Measurements from ENCODE around the gene JOSD2. TPM values are rescaled to one million over a fixed set of nuclear protein-coding genes. Genes with fewer than 3 reads are reported as not detected.

JOSD2 gene
- total RNA-seq, 2 donors from 2014 or later = 26.6 to 38.2 TPM

DNA sequence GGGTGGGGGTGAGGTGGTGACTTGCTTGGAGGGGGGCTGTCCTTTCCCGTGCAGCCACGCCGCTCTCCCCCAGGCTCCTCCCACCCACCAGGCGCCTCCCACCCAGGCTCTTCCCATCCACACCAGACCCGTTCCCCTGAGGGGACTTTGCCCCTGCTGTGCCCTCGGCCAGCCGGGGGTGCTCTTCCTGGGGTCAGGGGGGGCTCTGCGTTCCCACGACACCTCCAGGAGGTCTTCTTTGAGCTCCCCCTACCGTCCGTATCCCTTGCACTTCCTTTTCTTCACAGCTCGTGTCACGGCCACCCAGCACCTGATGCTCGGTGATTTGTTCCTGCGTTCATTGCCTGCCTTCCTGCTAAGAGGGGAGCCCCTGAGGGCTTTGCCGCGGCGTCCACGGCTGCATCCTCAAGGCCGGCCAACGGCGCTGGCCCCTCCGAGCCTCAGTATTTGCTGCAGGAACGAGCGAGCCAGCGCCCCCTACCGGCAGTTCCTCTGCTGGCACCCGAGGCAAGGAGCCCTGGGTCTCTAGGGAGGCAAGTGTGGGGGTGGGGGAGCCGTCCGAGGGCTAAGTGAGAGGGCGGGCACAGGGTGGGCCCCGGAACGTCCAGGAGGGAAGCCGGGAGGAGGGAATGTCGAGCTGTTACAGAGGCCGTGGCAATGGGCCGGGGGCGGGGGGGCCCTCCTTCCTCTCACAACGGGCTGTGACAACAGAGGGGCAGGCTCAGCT is 45.5 kb upstream of the JOSD2 start:
- Histone ChIP-seq H3K9me3 (no peaks in the 10 kb centered on the region), H3K27me3 (peaks cover 0 to 4% of the 10 kb centered on the region in 2 donors), H3K4me3 (peak overlapping the region; percentile 16 to 53), H3K36me3 (no peaks in the 10 kb centered on the region), H3K27ac (peak overlapping the region in 1 of 2 donors; percentile 9), H3K4me1 (peaks cover 0 to 15% of the 10 kb centered on the region in 2 donors)
- TF ChIP-seq, protein P1, sequence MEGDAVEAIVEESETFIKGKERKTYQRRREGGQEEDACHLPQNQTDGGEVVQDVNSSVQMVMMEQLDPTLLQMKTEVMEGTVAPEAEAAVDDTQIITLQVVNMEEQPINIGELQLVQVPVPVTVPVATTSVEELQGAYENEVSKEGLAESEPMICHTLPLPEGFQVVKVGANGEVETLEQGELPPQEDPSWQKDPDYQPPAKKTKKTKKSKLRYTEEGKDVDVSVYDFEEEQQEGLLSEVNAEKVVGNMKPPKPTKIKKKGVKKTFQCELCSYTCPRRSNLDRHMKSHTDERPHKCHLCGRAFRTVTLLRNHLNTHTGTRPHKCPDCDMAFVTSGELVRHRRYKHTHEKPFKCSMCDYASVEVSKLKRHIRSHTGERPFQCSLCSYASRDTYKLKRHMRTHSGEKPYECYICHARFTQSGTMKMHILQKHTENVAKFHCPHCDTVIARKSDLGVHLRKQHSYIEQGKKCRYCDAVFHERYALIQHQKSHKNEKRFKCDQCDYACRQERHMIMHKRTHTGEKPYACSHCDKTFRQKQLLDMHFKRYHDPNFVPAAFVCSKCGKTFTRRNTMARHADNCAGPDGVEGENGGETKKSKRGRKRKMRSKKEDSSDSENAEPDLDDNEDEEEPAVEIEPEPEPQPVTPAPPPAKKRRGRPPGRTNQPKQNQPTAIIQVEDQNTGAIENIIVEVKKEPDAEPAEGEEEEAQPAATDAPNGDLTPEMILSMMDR (IDR thresholded peaks at IDR 0.05) = peak; percentile 91
- DNase-seq (ENCODE audit: low spot score) = peak; percentile 68

DNA sequence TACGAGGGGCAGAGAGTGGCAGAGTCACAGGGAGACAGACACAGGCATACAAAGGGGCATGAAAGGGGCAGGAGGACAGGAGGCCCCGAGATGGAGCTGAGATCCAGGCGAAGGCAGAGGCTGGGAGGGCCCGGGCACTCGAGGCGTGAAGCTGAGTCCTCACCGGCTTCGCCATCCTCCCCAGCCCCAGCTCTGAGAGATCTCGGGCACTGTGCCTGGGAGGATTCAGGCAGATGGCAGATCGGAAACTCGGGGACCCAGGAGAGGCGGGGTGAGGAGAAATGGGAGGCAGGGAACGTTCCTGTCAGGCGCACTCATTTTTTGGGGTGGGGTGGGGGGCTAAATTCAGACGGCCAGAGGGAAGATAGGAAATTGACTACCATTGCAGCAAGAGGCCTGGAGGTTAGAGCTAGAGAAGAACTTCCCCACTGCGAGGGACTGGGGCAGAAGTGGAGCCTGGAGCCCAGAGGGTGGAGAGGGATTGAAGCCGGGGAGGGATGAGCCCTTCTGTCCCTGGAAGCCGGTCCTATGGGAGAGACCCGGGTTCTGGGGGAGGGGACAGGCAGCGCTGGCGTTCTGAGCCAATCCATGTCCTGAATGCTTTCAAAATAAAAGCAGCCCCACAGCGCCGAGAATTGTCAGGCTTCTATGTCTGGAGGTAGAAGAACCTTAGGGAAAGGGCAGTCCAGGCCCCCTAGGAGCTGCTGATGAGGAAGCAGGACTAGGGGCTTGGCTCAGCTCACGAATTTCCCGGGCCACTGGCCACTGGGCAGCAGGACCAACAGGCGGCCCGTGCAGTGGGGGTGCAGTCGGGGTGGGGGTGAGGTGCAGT is 44.7 kb upstream of the JOSD2 start:
- Histone ChIP-seq H3K27me3 (peaks cover 0 to 4% of the 10 kb centered on the region in 2 donors), H3K27ac (peak overlapping the region in 1 of 2 donors; percentile 9), H3K9me3 (no peaks in the 10 kb centered on the region), H3K4me3 (peak overlapping the region; percentile 16 to 53), H3K36me3 (no peaks in the 10 kb centered on the region), H3K4me1 (peaks cover 0 to 15% of the 10 kb centered on the region in 2 donors)
- TF ChIP-seq, protein P1 (IDR thresholded peaks at IDR 0.05) = no peak
- no peak for DNase-seq (ENCODE audit: low spot score)

DNA sequence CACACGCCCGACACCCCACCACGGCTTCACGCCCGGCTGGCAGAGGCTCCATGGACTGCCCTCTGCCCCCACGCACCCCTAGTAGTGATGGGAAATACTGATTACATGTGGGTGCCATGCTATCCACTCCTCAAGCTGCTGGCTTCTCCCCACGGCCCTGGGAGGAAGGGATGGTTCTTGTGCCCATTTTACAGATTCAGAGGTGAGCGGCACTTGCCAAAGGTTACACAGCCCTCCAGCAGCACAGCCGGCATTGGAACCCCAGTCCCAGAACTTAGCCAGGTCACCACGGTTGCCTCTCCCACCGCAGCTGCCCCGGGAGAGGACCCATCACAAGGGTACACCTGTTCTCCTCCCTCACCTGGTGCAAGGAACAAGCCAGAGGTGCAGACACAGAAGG is 44.0 kb upstream of the JOSD2 start:
- no peaks in the 10 kb centered on the region for H3K9me3 ChIP-seq
- H3K4me3 ChIP-seq = no peak overlapping the region
- H3K27ac ChIP-seq = no peak overlapping the region
- H3K36me3 ChIP-seq = no peaks in the 10 kb centered on the region
- peaks cover 0 to 4% of the 10 kb centered on the region in 2 donors for H3K27me3 ChIP-seq
- TF ChIP-seq, protein P1 (IDR thresholded peaks at IDR 0.05) = no peak
- H3K4me1 ChIP-seq = peaks cover 0 to 15% of the 10 kb centered on the region in 2 donors
- no peak for DNase-seq (ENCODE audit: low spot score)

DNA sequence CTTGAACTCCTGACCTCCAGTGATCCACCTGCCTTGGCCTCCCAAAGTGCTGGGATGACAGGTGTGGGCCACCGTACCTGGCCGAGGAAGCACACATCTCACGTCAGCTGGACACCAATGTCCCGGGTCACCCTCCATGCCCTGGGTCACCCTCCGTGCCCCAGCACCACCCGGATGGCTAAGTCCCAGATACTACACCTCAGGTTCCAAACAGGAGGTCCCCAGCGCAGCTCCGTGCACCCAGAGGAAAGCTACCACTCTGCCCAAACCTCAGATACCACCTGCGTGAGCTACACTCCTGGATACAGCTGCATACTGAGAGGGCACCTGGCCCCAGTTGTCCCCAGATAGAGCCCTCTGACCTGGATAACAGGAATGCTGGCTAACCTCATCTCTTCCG is 43.2 kb upstream of the JOSD2 start:
- Histone ChIP-seq H3K4me3 (no peak overlapping the region), H3K27ac (no peak overlapping the region), H3K36me3 (no peaks in the 10 kb centered on the region), H3K9me3 (no peaks in the 10 kb centered on the region), H3K4me1 (peaks cover 0 to 15% of the 10 kb centered on the region in 2 donors), H3K27me3 (peaks cover 0 to 4% of the 10 kb centered on the region in 2 donors)
- TF ChIP-seq, protein P1 (IDR thresholded peaks at IDR 0.05) = no peak
- DNase-seq (ENCODE audit: low spot score) = no peak

DNA sequence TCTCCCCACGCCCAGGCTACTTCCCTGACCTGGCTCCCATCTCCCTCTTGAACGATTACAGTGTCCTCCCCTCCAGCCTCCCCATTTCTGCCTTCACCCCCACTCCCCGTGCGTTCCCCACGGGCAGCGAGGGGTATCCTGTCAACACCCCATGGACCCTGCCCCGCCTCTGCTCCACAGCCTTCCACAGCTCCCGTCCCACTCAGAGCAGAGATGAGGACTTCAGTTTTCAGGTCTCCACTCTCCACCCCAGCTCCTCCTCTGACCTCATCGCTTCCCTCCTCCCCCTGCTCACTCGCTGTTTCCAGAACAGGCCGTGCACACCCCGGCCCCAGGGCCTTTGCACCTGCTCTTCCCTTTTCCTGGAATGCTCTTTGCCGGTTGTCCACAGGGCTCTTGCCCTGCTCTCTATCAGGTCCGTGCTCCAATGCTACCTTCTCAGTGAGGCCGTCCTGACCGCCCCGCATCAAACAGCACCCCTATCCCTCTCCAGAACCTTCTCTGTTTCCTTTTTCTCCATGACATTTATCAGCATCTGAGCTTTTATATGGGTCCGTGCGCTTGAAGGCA is 42.2 kb upstream of the JOSD2 start:
- peaks cover 0 to 4% of the 10 kb centered on the region in 2 donors for H3K27me3 ChIP-seq
- no peaks in the 10 kb centered on the region for H3K36me3 ChIP-seq
- H3K9me3 ChIP-seq = no peaks in the 10 kb centered on the region
- no peak overlapping the region for H3K27ac ChIP-seq
- TF ChIP-seq, protein P1 (IDR thresholded peaks at IDR 0.05) = no peak
- peaks cover 0 to 15% of the 10 kb centered on the region in 2 donors for H3K4me1 ChIP-seq
- H3K4me3 ChIP-seq = no peak overlapping the region
- DNase-seq (ENCODE audit: low spot score) = no peak
